CD14-positive monocyte (primary cell): ENCODE data around the gene HPGDS. TPM values are rescaled to one million over a fixed set of nuclear protein-coding genes. Genes with fewer than 3 reads are reported as not detected.
"Not testable (repeated sequence)": the region's sequence is repeated elsewhere in the genome, so short reads cannot be mapped to it uniquely, and the experiment has no call there.

Experiments
- DNase-seq, 3 donors: peaks; one replicate each; pipeline ENCODE4 v3.0.0-alpha.2; 2011 to 2022
- H2AFZ ChIP-seq: 2 replicates; pipeline ENCODE4 v1.6.0; 2012; ENCODE audit warnings: mild to moderate bottlenecking, low read depth, low read length, inconsistent platforms; ENCODE audit not compliant: insufficient read depth, poor library complexity, severe bottlenecking
- H3K27ac ChIP-seq, 2 donors: 1 replicate in 1 of 2; 2 replicates in 1 of 2; pipeline ENCODE4 v1.5.1; 2012 to 2013; ENCODE audit warnings: low read length in 2 of 2, control low read depth in 1 of 2, inconsistent platforms in 1 of 2, low read depth in 1 of 2, mild to moderate bottlenecking in 1 of 2
- H3K27me3 ChIP-seq, 2 donors: one replicate each; pipeline versions ENCODE4 v1.6.0 to v1.6.1; 2011 to 2013; ENCODE audit warnings: low read length in 2 of 2; ENCODE audit not compliant: control insufficient read depth in 2 of 2, insufficient read depth in 2 of 2
- H3K36me3 ChIP-seq, 2 donors: replicated peaks in 1 of 2; 1 replicate in 1 of 2; 2 replicates in 1 of 2; pipeline versions ENCODE4 v1.5.1 to v1.6.1; 2012 to 2013; ENCODE audit warnings: low read length in 2 of 2, control low read depth in 1 of 2, inconsistent platforms in 1 of 2, mild to moderate bottlenecking in 1 of 2; ENCODE audit not compliant: insufficient read depth in 2 of 2, control insufficient read depth in 1 of 2
- H3K4me1 ChIP-seq, 2 donors: 1 replicate in 1 of 2; 2 replicates in 1 of 2; pipeline versions ENCODE4 v1.5.1 to v1.6.1; 2012 to 2013; ENCODE audit warnings: low read length in 2 of 2, control low read depth in 1 of 2, inconsistent platforms in 1 of 2, mild to moderate bottlenecking in 1 of 2, moderate library complexity in 1 of 2; ENCODE audit not compliant: insufficient read depth in 2 of 2, control insufficient read depth in 1 of 2
- H3K4me2 ChIP-seq: replicated peaks from 2 replicates; pipeline ENCODE3; 2012; ENCODE audit warnings: low read length, moderate library complexity, mild to moderate bottlenecking; ENCODE audit not compliant: poor library complexity, severe bottlenecking; ENCODE audit errors: extremely low read depth
- H3K4me3 ChIP-seq, 3 experiments: fragments of 200-600 bp in 1 of 3; sonication (generic) in 1 of 3; replicated peaks in 1 of 3; 1 replicate in 2 of 3; 2 replicates in 1 of 3; pipeline ENCODE4 v1.5.1; 2011 to 2013; ENCODE audit warnings: low read length in 3 of 3, mild to moderate bottlenecking in 3 of 3, control low read depth in 2 of 3, low read depth in 2 of 3, inconsistent platforms in 1 of 3, moderate library complexity in 1 of 3
- H3K79me2 ChIP-seq: 2 replicates; pipeline ENCODE4 v1.6.0; 2012; ENCODE audit warnings: mild to moderate bottlenecking, control low read depth, inconsistent platforms, low read length, moderate library complexity; ENCODE audit not compliant: insufficient read depth
- H3K9ac ChIP-seq: 2 replicates; pipeline ENCODE4 v1.6.0; 2017; ENCODE audit warnings: low read length, mild to moderate bottlenecking; ENCODE audit not compliant: insufficient read depth, poor library complexity, severe bottlenecking
- H3K9me3 ChIP-seq, 2 donors: replicated peaks in 1 of 2; 1 replicate in 1 of 2; 2 replicates in 1 of 2; pipeline versions ENCODE4 v1.5.1 to v1.6.1; 2012 to 2013; ENCODE audit warnings: low read length in 2 of 2, control low read depth in 1 of 2; ENCODE audit not compliant: control insufficient read depth in 1 of 2, insufficient read depth in 1 of 2
- H4K20me1 ChIP-seq: 2 replicates; pipeline ENCODE4 v1.6.0; 2012; ENCODE audit warnings: mild to moderate bottlenecking, low read length, control low read depth, moderate library complexity; ENCODE audit not compliant: insufficient read depth
- H3K27ac Mint-ChIP-seq, 7 donors: one replicate each; pipeline ENCODE4 v1.8.0; 2020; ENCODE audit warnings: mild to moderate bottlenecking in 7 of 7, mixed read lengths in 7 of 7, moderate library complexity in 6 of 7, inconsistent platforms in 2 of 7
- H3K27me3 Mint-ChIP-seq, 3 donors: one replicate each; pipeline ENCODE4 v1.8.0; 2021 to 2022; ENCODE audit warnings: low read depth in 3 of 3, mild to moderate bottlenecking in 3 of 3, mixed read lengths in 3 of 3, moderate library complexity in 3 of 3, inconsistent platforms in 1 of 3
- H3K36me3 Mint-ChIP-seq, 2 donors: one replicate each; pipeline ENCODE4 v1.8.0; 2020; ENCODE audit warnings: mixed read lengths in 2 of 2, inconsistent platforms in 1 of 2, mild to moderate bottlenecking in 1 of 2
- H3K4me1 Mint-ChIP-seq: one replicate; pipeline ENCODE4 v1.8.0; 2020; ENCODE audit warnings: mild to moderate bottlenecking, mixed read lengths
- H3K4me3 Mint-ChIP-seq, 2 donors: one replicate each; pipeline ENCODE4 v1.8.0; 2020; ENCODE audit warnings: mild to moderate bottlenecking in 2 of 2, mixed read lengths in 2 of 2, moderate library complexity in 1 of 2
- H3K9me3 Mint-ChIP-seq, 7 donors: one replicate each; pipeline ENCODE4 v1.8.0; 2020 to 2022; ENCODE audit warnings: mixed read lengths in 7 of 7, mild to moderate bottlenecking in 6 of 7, moderate library complexity in 6 of 7, inconsistent platforms in 2 of 7
- CTCF ChIP-seq: fragments of 200-600 bp; IDR thresholded peaks from one replicate; pipeline ENCODE4 v1.8.0; 2022; ENCODE audit warnings: antibody characterized with exemption, mild to moderate bottlenecking
- WGBS: methylation state at CpG from one replicate; pipeline ENCODE4 v1.1.5; 2013; ENCODE audit warnings: missing lambda C conversion rate; ENCODE audit not compliant: insufficient coverage; 5-methylcytosine and 5-hydroxymethylcytosine counted together
- intact Hi-C, 2 donors: fragments of 100-400 bp; cut with micrococcal nuclease; formaldehyde crosslinking; loops; one replicate each; pipeline versions ENCODE4 v1.15.0 to v1.15.1; 2023
- polyA plus RNA-seq, 3 donors: library from polyadenylated mRNA; depleted of rRNA in 1 of 3; unstranded in 2 of 3; stranded (reverse) in 1 of 3; fragments of 300-500 nt in 2 of 3; fragments of >200 nt in 1 of 3; fragmentation: Illumina TruSeq in 2 of 3; gene quantifications; 1 replicate in 2 of 3; 2 replicates in 1 of 3; pipeline ENCODE4 v1.2.3, GENCODE V29; 2012 to 2021

The HPGDS gene
- polyA plus RNA-seq, 3 donors = 0.05 to 0.30 TPM; not detected in 1

GRCh38 chr4:94339779-94340178, 2.9 kb downstream of the HPGDS start:
- H4K20me1 ChIP-seq = no peaks in the 10 kb centered on the region
- Mint-ChIP-seq H3K27me3 (peaks cover 0 to 3% (median 0%) of the 10 kb centered on the region in 3 donors), H3K27ac (peak overlapping the region in 3 of 7 donors; percentile 38 to 41 (median 40)), H3K4me1 (peaks cover 22% of the 10 kb centered on the region), H3K36me3 (no peaks in the 10 kb centered on the region), H3K9me3 (peaks cover 0 to 5% (median 3%) of the 10 kb centered on the region in 7 donors), H3K4me3 (peak overlapping the region in 1 of 2 donors; percentile 51)
- 20% methylated on average over 1 of the region's 9 CpGs for WGBS
- H3K27ac ChIP-seq = no peak overlapping the region
- no peaks in the 10 kb centered on the region for H3K79me2 ChIP-seq
- no peak overlapping the region for H3K4me3 ChIP-seq
- H3K9ac ChIP-seq = no peak overlapping the region
- intact Hi-C loops = no loop called here
- H3K4me1 ChIP-seq = peaks cover 17 to 19% of the 10 kb centered on the region in 2 donors
- H3K4me2 ChIP-seq = peak overlapping the region; percentile 25
- H3K36me3 ChIP-seq = no peaks in the 10 kb centered on the region
- no peak overlapping the region for H2AFZ ChIP-seq
- peak; percentile 29 to 59 (median 44) for DNase-seq
- no peak for TF ChIP-seq CTCF
- H3K9me3 ChIP-seq = peaks cover 0 to 3% of the 10 kb centered on the region in 2 donors
- no peaks in the 10 kb centered on the region for H3K27me3 ChIP-seq

- no peak for TF ChIP-seq CTCF
- Mint-ChIP-seq H3K27me3 (peaks cover 0 to 3% (median 0%) of the 10 kb centered on the region in 3 donors), H3K36me3 (no peaks in the 10 kb centered on the region), H3K27ac (no peak overlapping the region), H3K9me3 (peaks cover 0 to 5% (median 3%) of the 10 kb centered on the region in 7 donors), H3K4me3 (no peak overlapping the region), H3K4me1 (peaks cover 18% of the 10 kb centered on the region)
- Histone ChIP-seq H3K4me2 (no peak overlapping the region), H3K9ac (no peak overlapping the region), H3K4me1 (peaks cover 12 to 13% of the 10 kb centered on the region in 2 donors), H3K4me3 (no peak overlapping the region), H3K36me3 (no peaks in the 10 kb centered on the region), H2AFZ (no peak overlapping the region), H4K20me1 (no peaks in the 10 kb centered on the region), H3K27me3 (no peaks in the 10 kb centered on the region), H3K79me2 (no peaks in the 10 kb centered on the region), H3K9me3 (peaks cover 0 to 3% of the 10 kb centered on the region in 2 donors), H3K27ac (no peak overlapping the region)
- intact Hi-C loops = no loop called here
- WGBS = no CpG with 5 or more reads among the region's 4 CpGs
- no peak for DNase-seq
Measured at GRCh38 chr4:94338681-94339351, 3.8 kb downstream of the HPGDS start.

GRCh38 chr4:94336791-94337190, 5.8 kb downstream of the HPGDS start:
- H3K4me3 ChIP-seq, H3K79me2 ChIP-seq: not testable (repeated sequence)

More at GRCh38 chr4:94336791-94337190, 5.8 kb downstream of the HPGDS start:
- H2AFZ ChIP-seq, H3K4me1 ChIP-seq, H3K4me3 Mint-ChIP-seq, H3K9me3 Mint-ChIP-seq, intact Hi-C loops, DNase-seq, H4K20me1 ChIP-seq, H3K4me2 ChIP-seq, H3K9ac ChIP-seq, H3K27me3 Mint-ChIP-seq, H3K27ac Mint-ChIP-seq, H3K36me3 ChIP-seq, H3K27me3 ChIP-seq, H3K9me3 ChIP-seq, H3K27ac ChIP-seq, H3K36me3 Mint-ChIP-seq: not testable (repeated sequence)
- peaks cover 12% of the 10 kb centered on the region for H3K4me1 Mint-ChIP-seq
- 83% methylated on average over 2 of the region's 5 CpGs for WGBS
